Hepatocyte (in vitro differentiated cells): ENCODE results near the gene KIF23.

Experiments
- CTCF ChIP-seq: fragments of 200-600 bp; sonication (generic); IDR thresholded peaks from 2 replicates; pipeline ENCODE4 v1.5.1; 2016; ENCODE audit warnings: antibody characterized with exemption, mild to moderate bottlenecking; ENCODE audit not compliant: poor library complexity
- EZH2 ChIP-seq: fragments of 200-600 bp; sonication (generic); IDR thresholded peaks from 2 replicates; pipeline ENCODE4 v1.6.1; 2016; ENCODE audit warnings: antibody characterized with exemption, mild to moderate bottlenecking, borderline replicate concordance
- EZH2phosphoT487 ChIP-seq: fragments of 200-600 bp; sonication (generic); IDR thresholded peaks from one replicate; pipeline ENCODE4 v1.6.1; 2018; ENCODE audit warnings: antibody characterized with exemption, mild to moderate bottlenecking, low read depth, moderate library complexity; ENCODE audit not compliant: unreplicated experiment, severe bottlenecking

- TF ChIP-seq CTCF (no peak), EZH2 (no peak), EZH2phosphoT487 (no peak)
Observed at GRCh38 chr15:69367236-69367635, 46.9 kb upstream of the KIF23 start.
